Neural cell (in vitro differentiated cells): Measurements from ENCODE around the gene PDE4D.

Source experiments
- POLR2AphosphoS5 ChIP-seq: IDR thresholded peaks from 2 replicates; pipeline ENCODE4 v1.6.1; 2012
- REST ChIP-seq: IDR thresholded peaks from 2 replicates; pipeline ENCODE4 v1.6.1; 2012; ENCODE audit warnings: borderline replicate concordance
- TF ChIP-seq, protein P1 (sequence below): fragments of 450-650 bp; IDR thresholded peaks from 2 replicates; pipeline ENCODE4 v1.5.1; 2014; ENCODE audit warnings: antibody characterized with exemption, mild to moderate bottlenecking, moderate library complexity; ENCODE audit not compliant: poor library complexity, severe bottlenecking

- TF ChIP-seq, protein P1, sequence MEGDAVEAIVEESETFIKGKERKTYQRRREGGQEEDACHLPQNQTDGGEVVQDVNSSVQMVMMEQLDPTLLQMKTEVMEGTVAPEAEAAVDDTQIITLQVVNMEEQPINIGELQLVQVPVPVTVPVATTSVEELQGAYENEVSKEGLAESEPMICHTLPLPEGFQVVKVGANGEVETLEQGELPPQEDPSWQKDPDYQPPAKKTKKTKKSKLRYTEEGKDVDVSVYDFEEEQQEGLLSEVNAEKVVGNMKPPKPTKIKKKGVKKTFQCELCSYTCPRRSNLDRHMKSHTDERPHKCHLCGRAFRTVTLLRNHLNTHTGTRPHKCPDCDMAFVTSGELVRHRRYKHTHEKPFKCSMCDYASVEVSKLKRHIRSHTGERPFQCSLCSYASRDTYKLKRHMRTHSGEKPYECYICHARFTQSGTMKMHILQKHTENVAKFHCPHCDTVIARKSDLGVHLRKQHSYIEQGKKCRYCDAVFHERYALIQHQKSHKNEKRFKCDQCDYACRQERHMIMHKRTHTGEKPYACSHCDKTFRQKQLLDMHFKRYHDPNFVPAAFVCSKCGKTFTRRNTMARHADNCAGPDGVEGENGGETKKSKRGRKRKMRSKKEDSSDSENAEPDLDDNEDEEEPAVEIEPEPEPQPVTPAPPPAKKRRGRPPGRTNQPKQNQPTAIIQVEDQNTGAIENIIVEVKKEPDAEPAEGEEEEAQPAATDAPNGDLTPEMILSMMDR, result no peak
- TF ChIP-seq POLR2AphosphoS5 (no peak), REST (no peak)
These were observed 42.8 kb downstream of the PDE4D start for GRCh38 chr5:59850766-59851165.
